ENCODE data around the gene POGZ.
"Not testable (repeated sequence)": the region's sequence is repeated elsewhere in the genome, so short reads cannot be mapped to it uniquely, and the experiment has no call there.

Gene POGZ

DNA sequence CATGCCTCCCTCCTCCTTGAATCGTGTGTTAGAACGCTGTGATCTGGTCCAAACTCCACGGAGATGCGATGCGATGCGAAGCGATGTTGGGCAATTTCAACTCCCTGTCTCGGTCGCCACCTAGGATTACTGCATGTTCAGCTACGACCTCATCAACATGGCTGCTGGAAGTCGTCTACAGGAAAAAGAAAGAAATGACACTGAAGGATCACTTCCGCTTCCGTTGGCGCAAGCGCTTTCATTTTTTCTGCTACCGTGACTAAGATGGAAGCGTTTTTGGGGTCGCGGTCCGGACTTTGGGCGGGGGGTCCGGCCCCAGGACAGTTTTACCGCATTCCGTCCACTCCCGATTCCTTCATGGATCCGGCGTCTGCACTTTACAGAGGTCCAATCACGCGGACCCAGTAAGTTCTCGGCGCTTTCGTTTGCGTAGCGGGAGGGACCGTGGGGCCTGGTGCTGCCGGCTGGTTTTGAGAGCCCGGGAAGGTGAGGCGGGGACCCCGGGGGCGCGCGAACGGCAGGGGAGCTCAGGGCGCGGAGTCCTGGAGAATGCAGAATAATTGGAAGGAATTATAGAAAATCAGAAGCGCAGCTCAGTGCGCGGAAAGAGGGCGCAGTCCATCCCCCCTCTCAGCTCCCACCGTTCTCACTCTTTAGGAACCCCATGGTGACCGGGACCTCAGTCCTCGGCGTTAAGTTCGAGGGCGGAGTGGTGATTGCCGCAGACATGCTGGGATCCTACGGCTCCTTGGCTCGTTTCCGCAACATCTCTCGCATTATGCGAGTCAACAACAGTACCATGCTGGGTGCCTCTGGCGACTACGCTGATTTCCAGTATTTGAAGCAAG, 59.7 kb downstream of the POGZ start, which contains the start of gene PSMB4:
Gene PSMB4 (plus strand): TSS at position 250 of the 848 bp plus-strand sequence. CDS start 15 bp downstream, at position 265.
- peak within 1 kb of the TSS; percentile 89 for H2AFZ ChIP-seq (ENCODE audit: low read depth, low read length)
- H3K27ac ChIP-seq (ENCODE audit: low read length), result peak within 1 kb of the TSS; percentile 88
- ATAC-seq (ENCODE audit: insufficient read depth, low read depth) (peak; percentile 90), DNase-seq (peak; percentile 87)
- H3K79me2 ChIP-seq (ENCODE audit: insufficient read depth, low read length), result peaks cover 38% of the 10 kb centered on the region
- peaks cover 19% of the 10 kb centered on the region for H4K20me1 ChIP-seq (ENCODE audit: insufficient read depth, low read length)
- TF ChIP-seq EZH2 (IDR thresholded peaks at IDR 0.05; ENCODE audit: borderline replicate concordance, low read depth, low read length, severe bottlenecking), result no peak
- TF ChIP-seq, protein P1, sequence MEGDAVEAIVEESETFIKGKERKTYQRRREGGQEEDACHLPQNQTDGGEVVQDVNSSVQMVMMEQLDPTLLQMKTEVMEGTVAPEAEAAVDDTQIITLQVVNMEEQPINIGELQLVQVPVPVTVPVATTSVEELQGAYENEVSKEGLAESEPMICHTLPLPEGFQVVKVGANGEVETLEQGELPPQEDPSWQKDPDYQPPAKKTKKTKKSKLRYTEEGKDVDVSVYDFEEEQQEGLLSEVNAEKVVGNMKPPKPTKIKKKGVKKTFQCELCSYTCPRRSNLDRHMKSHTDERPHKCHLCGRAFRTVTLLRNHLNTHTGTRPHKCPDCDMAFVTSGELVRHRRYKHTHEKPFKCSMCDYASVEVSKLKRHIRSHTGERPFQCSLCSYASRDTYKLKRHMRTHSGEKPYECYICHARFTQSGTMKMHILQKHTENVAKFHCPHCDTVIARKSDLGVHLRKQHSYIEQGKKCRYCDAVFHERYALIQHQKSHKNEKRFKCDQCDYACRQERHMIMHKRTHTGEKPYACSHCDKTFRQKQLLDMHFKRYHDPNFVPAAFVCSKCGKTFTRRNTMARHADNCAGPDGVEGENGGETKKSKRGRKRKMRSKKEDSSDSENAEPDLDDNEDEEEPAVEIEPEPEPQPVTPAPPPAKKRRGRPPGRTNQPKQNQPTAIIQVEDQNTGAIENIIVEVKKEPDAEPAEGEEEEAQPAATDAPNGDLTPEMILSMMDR (IDR thresholded peaks at IDR 0.05; ENCODE audit: borderline replicate concordance, extremely low read depth, low read length, poor library complexity, severe bottlenecking), result peak; percentile 80
- H3K4me2 ChIP-seq (ENCODE audit: insufficient read depth, low read length), result peak within 1 kb of the TSS; percentile 95
- peaks cover 28% of the 10 kb centered on the region for H3K4me1 ChIP-seq (ENCODE audit: insufficient read depth, low read length)
- H3K9ac ChIP-seq (ENCODE audit: low read depth, low read length), result peak within 1 kb of the TSS; percentile 86
- H3K27me3 ChIP-seq (ENCODE audit: insufficient read depth, low read length, poor library complexity), result no peaks in the 10 kb centered on the region
- peak within 1 kb of the TSS; percentile 91 to 100 for H3K4me3 ChIP-seq (ENCODE audit: low read depth in 1 of 2, low read length in 2 of 2)
- H3K36me3 ChIP-seq (ENCODE audit: insufficient read depth, low read length), result peaks cover 47% of the 10 kb centered on the region
- no peaks in the 10 kb centered on the region for H3K9me3 ChIP-seq (ENCODE audit: insufficient read depth, low read length, severe bottlenecking)

DNA sequence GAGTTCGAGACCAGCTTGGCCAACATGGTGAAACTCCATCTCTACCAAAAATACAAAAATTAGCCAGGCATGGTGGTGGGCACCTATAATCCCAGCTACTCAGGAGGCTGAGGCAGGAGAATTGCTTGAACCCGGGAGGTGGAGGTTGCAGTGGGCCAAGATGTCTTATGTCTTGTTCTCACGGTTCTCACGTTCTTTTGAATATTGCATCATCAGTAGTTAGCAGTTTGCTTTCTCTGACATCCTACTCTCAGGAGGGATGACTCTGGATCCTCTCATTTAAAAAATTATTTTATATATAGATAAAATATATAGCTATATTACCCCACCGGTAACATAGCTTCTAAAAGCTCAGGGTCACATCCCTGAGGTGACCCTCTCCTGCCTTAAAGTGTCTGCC, 63.0 kb downstream of the POGZ start:
- not testable (repeated sequence) for H3K4me2 ChIP-seq (ENCODE audit: insufficient read depth, low read length); H3K9me3 ChIP-seq (ENCODE audit: insufficient read depth, low read length, severe bottlenecking); H2AFZ ChIP-seq (ENCODE audit: low read depth, low read length); ATAC-seq (ENCODE audit: insufficient read depth, low read depth); H3K27ac ChIP-seq (ENCODE audit: low read length); H3K27me3 ChIP-seq (ENCODE audit: insufficient read depth, low read length, poor library complexity); H3K4me3 ChIP-seq (ENCODE audit: low read depth in 1 of 2, low read length in 2 of 2); H3K9ac ChIP-seq (ENCODE audit: low read depth, low read length); DNase-seq
- peaks cover 18% of the 10 kb centered on the region for H3K36me3 ChIP-seq (ENCODE audit: insufficient read depth, low read length)
- H3K79me2 ChIP-seq (ENCODE audit: insufficient read depth, low read length), result peaks cover 19% of the 10 kb centered on the region
- peaks cover 17% of the 10 kb centered on the region for H4K20me1 ChIP-seq (ENCODE audit: insufficient read depth, low read length)
- H3K4me1 ChIP-seq (ENCODE audit: insufficient read depth, low read length), result peaks cover 21% of the 10 kb centered on the region

DNA sequence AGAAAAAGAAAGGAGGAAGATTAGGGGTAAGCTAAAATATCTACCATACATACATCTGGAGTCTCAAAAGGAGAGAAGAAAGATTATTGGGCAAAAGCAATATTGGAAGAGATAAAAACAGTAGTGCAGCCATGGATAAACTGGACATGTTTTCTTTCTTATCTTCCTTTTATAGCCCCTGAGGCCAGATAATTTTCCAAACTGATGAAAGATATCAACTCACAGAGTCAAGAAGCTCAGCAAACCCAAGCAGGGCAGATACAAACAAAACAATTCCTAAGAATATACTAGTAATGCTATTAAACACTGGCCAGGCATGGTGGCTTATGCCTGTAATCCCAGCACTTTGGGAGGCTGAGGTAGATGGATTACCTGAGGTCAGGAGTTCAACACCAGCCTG, 65.7 kb downstream of the POGZ start:
- no peak overlapping the region for H3K9ac ChIP-seq (ENCODE audit: low read depth, low read length)
- H3K4me1 ChIP-seq (ENCODE audit: insufficient read depth, low read length), result peaks cover 3% of the 10 kb centered on the region
- H2AFZ ChIP-seq (ENCODE audit: low read depth, low read length), result no peak overlapping the region
- H3K27ac ChIP-seq (ENCODE audit: low read length), result no peak overlapping the region
- H3K9me3 ChIP-seq (ENCODE audit: insufficient read depth, low read length, severe bottlenecking), result no peaks in the 10 kb centered on the region
- no peak for TF ChIP-seq EZH2 (IDR thresholded peaks at IDR 0.05; ENCODE audit: borderline replicate concordance, low read depth, low read length, severe bottlenecking)
- TF ChIP-seq, protein P1 (IDR thresholded peaks at IDR 0.05; ENCODE audit: borderline replicate concordance, extremely low read depth, low read length, poor library complexity, severe bottlenecking), result no peak
- H3K4me3 ChIP-seq (ENCODE audit: low read depth in 1 of 2, low read length in 2 of 2), result no peak overlapping the region
- DNase-seq, result no peak
- H3K36me3 ChIP-seq (ENCODE audit: insufficient read depth, low read length), result no peaks in the 10 kb centered on the region
- no peak for ATAC-seq (ENCODE audit: insufficient read depth, low read depth)
- H4K20me1 ChIP-seq (ENCODE audit: insufficient read depth, low read length), result no peaks in the 10 kb centered on the region
- H3K27me3 ChIP-seq (ENCODE audit: insufficient read depth, low read length, poor library complexity), result no peaks in the 10 kb centered on the region
- no peak overlapping the region for H3K4me2 ChIP-seq (ENCODE audit: insufficient read depth, low read length)
- no peaks in the 10 kb centered on the region for H3K79me2 ChIP-seq (ENCODE audit: insufficient read depth, low read length)

DNA sequence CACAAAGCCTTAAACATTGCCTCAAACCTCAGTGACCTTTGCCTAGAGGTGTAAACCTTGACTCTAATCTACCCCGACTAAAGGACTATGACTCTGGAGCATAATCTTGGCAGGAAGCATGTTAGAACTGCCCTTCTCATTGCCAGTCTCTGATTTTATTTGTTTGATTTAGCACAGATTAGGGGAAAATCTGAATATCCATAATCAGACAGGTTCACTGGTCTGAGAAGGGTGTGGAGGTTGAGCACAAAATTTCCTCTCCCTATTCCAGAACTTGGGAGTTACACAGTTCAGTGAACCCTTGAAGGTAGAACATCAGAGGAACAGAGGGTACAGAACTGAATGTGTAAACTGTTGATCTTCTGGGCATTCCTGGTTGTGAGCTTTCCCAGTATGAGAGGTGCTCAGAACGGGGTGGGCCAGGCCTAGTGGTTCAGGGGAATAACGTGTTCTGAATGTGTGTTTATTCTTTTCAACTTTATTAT, 68.2 kb downstream of the POGZ start:
- ATAC-seq (ENCODE audit: insufficient read depth, low read depth), result no peak
- TF ChIP-seq, protein P1 (IDR thresholded peaks at IDR 0.05; ENCODE audit: borderline replicate concordance, extremely low read depth, low read length, poor library complexity, severe bottlenecking), result no peak
- TF ChIP-seq EZH2 (IDR thresholded peaks at IDR 0.05; ENCODE audit: borderline replicate concordance, low read depth, low read length, severe bottlenecking), result no peak

DNA sequence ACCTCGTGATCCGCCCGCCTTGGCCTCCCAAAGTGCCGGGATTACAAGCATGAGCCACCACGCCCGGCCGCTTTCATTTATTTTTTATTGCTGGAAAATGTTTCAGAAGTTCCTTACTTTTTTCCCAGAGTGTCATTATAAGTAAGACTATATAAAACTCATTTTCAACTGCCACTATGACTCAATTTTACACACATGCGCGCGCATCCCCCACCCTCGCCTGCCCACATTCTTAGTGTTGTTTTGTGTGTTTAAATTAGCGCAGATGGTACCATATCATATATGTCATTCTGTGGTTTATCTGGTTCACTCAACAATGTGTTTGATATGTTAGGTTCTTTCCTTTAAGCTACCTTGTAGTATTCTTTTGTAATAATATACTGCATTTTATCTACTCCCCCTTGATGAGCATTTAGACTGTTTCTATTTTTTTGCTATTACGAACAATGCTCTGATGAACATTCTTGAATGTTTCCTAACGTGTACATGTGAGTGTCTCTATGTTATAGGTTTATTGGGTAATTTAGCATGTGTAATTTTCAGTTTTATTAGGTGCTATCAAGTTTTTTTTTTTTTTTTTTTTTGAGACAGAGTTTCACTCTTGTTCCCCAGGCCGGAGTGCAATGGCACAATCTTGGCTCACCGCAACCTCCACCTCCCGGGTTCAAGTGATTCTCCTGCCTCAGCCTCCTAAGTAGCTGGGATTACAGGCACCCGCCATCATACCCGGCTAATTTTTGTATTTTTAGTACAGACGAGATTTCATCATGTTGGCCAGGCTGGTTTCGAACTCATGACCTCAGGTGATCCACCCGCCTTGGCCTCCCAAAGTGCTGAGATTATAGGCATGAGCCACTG, 68.8 kb downstream of the POGZ start:
- not testable (repeated sequence) for ATAC-seq (ENCODE audit: insufficient read depth, low read depth)

More for the DNA sequence above, 68.2 kb downstream of the POGZ start:
- no peaks in the 10 kb centered on the region for H3K9me3 ChIP-seq (ENCODE audit: insufficient read depth, low read length, severe bottlenecking)
- H3K27ac ChIP-seq (ENCODE audit: low read length), result no peak overlapping the region
- H3K4me1 ChIP-seq (ENCODE audit: insufficient read depth, low read length), result no peaks in the 10 kb centered on the region
- no peak for DNase-seq
- no peak overlapping the region for H3K9ac ChIP-seq (ENCODE audit: low read depth, low read length)
- H3K4me3 ChIP-seq (ENCODE audit: low read depth in 1 of 2, low read length in 2 of 2), result no peak overlapping the region
- H3K36me3 ChIP-seq (ENCODE audit: insufficient read depth, low read length), result no peaks in the 10 kb centered on the region
- no peaks in the 10 kb centered on the region for H3K79me2 ChIP-seq (ENCODE audit: insufficient read depth, low read length)
- H4K20me1 ChIP-seq (ENCODE audit: insufficient read depth, low read length), result no peaks in the 10 kb centered on the region
- no peak overlapping the region for H3K4me2 ChIP-seq (ENCODE audit: insufficient read depth, low read length)
- H3K27me3 ChIP-seq (ENCODE audit: insufficient read depth, low read length, poor library complexity), result no peaks in the 10 kb centered on the region
- no peak overlapping the region for H2AFZ ChIP-seq (ENCODE audit: low read depth, low read length)

More for the DNA sequence above, 68.8 kb downstream of the POGZ start:
- not testable (repeated sequence) for H3K36me3 ChIP-seq (ENCODE audit: insufficient read depth, low read length); DNase-seq; H3K4me3 ChIP-seq (ENCODE audit: low read depth in 1 of 2, low read length in 2 of 2); H3K79me2 ChIP-seq (ENCODE audit: insufficient read depth, low read length); H4K20me1 ChIP-seq (ENCODE audit: insufficient read depth, low read length); H2AFZ ChIP-seq (ENCODE audit: low read depth, low read length); H3K4me2 ChIP-seq (ENCODE audit: insufficient read depth, low read length); H3K4me1 ChIP-seq (ENCODE audit: insufficient read depth, low read length); H3K27me3 ChIP-seq (ENCODE audit: insufficient read depth, low read length, poor library complexity); H3K9ac ChIP-seq (ENCODE audit: low read depth, low read length); H3K27ac ChIP-seq (ENCODE audit: low read length); H3K9me3 ChIP-seq (ENCODE audit: insufficient read depth, low read length, severe bottlenecking)

All from DND-41 (cell line).